GM18508 (cell line): ENCODE measurements around the gene TEP1.
"Not testable (repeated sequence)": the region's sequence is repeated elsewhere in the genome, so short reads cannot be mapped to it uniquely, and the experiment has no call there.

ENCODE experiments used
- ATAC-seq: cut with Tn5 transposase; IDR thresholded peaks from one replicate; pipeline ENCODE4 v1.9.1; 2021; ENCODE audit warnings: moderate number of reproducible peaks; ENCODE audit not compliant: insufficient read depth, unreplicated experiment

The TEP1 gene

GRCh38 chr14:20391505-20391904 lies 21.8 kb downstream of the TEP1 start:
- no peak for ATAC-seq

GRCh38 chr14:20388159-20388558 lies 25.1 kb downstream of the TEP1 start:
- no peak for ATAC-seq

- ATAC-seq = no peak
Measured at GRCh38 chr14:20387576-20387975, 25.7 kb downstream of the TEP1 start.

GRCh38 chr14:20386276-20386855 lies 26.9 kb downstream of the TEP1 start:
- no peak for ATAC-seq

GRCh38 chr14:20384886-20385285 lies 28.4 kb downstream of the TEP1 start:
- no peak for ATAC-seq

GRCh38 chr14:20384321-20384720 lies 29.0 kb downstream of the TEP1 start:
- ATAC-seq = no peak

- no peak for ATAC-seq
Measured at GRCh38 chr14:20383636-20384035, 29.7 kb downstream of the TEP1 start.

GRCh38 chr14:20383032-20383431 lies 30.3 kb downstream of the TEP1 start:
- ATAC-seq = no peak

- no peak for ATAC-seq
Measured at GRCh38 chr14:20382526-20382925, 30.8 kb downstream of the TEP1 start.

GRCh38 chr14:20381341-20381740 lies 32.0 kb downstream of the TEP1 start:
- ATAC-seq = no peak

GRCh38 chr14:20380681-20381080 lies 32.6 kb downstream of the TEP1 start:
- no peak for ATAC-seq

- ATAC-seq = no peak
Measured at GRCh38 chr14:20379743-20380142, 33.6 kb downstream of the TEP1 start.

- ATAC-seq = no peak
Measured at GRCh38 chr14:20377171-20377570, 36.1 kb downstream of the TEP1 start.

- ATAC-seq = no peak
Measured at GRCh38 chr14:20376071-20376588, 37.2 kb downstream of the TEP1 start.

- no peak for ATAC-seq
Measured at GRCh38 chr14:20375471-20375870, 37.8 kb downstream of the TEP1 start.

- no peak for ATAC-seq
Measured at GRCh38 chr14:20372796-20373195, 40.5 kb downstream of the TEP1 start.

- ATAC-seq = no peak
Measured at GRCh38 chr14:20365928-20366327, 47.4 kb downstream of the TEP1 start.

- not testable (repeated sequence) for ATAC-seq
Measured at GRCh38 chr14:20358474-20358873, 54.8 kb downstream of the TEP1 start.

GRCh38 chr14:20356422-20356821 lies 56.9 kb downstream of the TEP1 start:
- ATAC-seq = no peak

GRCh38 chr14:20350860-20351259 lies 62.4 kb downstream of the TEP1 start:
- no peak for ATAC-seq

GRCh38 chr14:20350282-20350681 lies 63.0 kb downstream of the TEP1 start:
- ATAC-seq = no peak

GRCh38 chr14:20347747-20348146 lies 65.6 kb downstream of the TEP1 start:
- no peak for ATAC-seq

- no peak for ATAC-seq
Measured at GRCh38 chr14:20346713-20347112, 66.6 kb downstream of the TEP1 start.
